GM23338 (cell line): ENCODE results near the gene CATSPER3. TPM values are rescaled to one million over a fixed set of nuclear protein-coding genes. Genes with fewer than 3 reads are reported as not detected.

ENCODE experiments used
- ATAC-seq: fragments of 200-7000 bp; cut with Tn5 transposase; 3 replicates; pipeline ENCODE4 v1.9.1; 2020
- DNase-seq: peaks from one replicate; pipeline ENCODE4 v3.0.0-alpha.2; 2015; ENCODE audit warnings: low spot score
- H2AFZ ChIP-seq: fragments of 200-600 bp; sonication (generic); 2 replicates; pipeline ENCODE4 v1.8.0; 2016; ENCODE audit warnings: antibody characterized with exemption, mild to moderate bottlenecking, moderate library complexity
- H3F3A ChIP-seq: fragments of 200-600 bp; sonication (generic); replicated peaks from 2 replicates; pipeline ENCODE4 v1.8.0; 2017; ENCODE audit warnings: antibody characterized with exemption, mixed run types, low read depth
- H3K27ac ChIP-seq: fragments of 200-600 bp; sonication (generic); 2 replicates; pipeline ENCODE4 v1.6.1; 2016; ENCODE audit warnings: low read depth
- H3K27me3 ChIP-seq: fragments of 200-600 bp; sonication (generic); 2 replicates; pipeline ENCODE4 v1.8.0; 2016; ENCODE audit warnings: mild to moderate bottlenecking, mixed run types, moderate library complexity; ENCODE audit not compliant: insufficient read depth
- H3K36me3 ChIP-seq: fragments of 200-600 bp; sonication (generic); 2 replicates; pipeline ENCODE4 v1.8.0; 2016; ENCODE audit warnings: mild to moderate bottlenecking; ENCODE audit not compliant: insufficient read depth
- H3K4me1 ChIP-seq: fragments of 200-600 bp; sonication (generic); 2 replicates; pipeline ENCODE4 v1.8.0; 2016; ENCODE audit warnings: mild to moderate bottlenecking, moderate library complexity; ENCODE audit not compliant: insufficient read depth
- H3K4me2 ChIP-seq: fragments of 200-600 bp; sonication (generic); 2 replicates; pipeline ENCODE4 v1.7.1; 2017; ENCODE audit warnings: mixed run types
- H3K4me3 ChIP-seq: fragments of 200-600 bp; sonication (generic); 2 replicates; pipeline ENCODE4 v1.6.1; 2016; ENCODE audit warnings: mixed run types
- H3K79me2 ChIP-seq: fragments of 200-600 bp; sonication (generic); replicated peaks from 2 replicates; pipeline ENCODE4 v1.8.0; 2017; ENCODE audit warnings: mild to moderate bottlenecking; ENCODE audit not compliant: insufficient read depth
- H3K9me2 ChIP-seq: fragments of 200-600 bp; sonication (generic); 2 replicates; pipeline ENCODE4 v1.8.0; 2017; ENCODE audit not compliant: insufficient read depth
- H4K20me1 ChIP-seq: fragments of 200-600 bp; sonication (generic); replicated peaks from 2 replicates; pipeline ENCODE4 v1.8.0; 2017; ENCODE audit warnings: mild to moderate bottlenecking; ENCODE audit not compliant: insufficient read depth
- H3K27ac Mint-ChIP-seq: 2 replicates; pipeline ENCODE4 v1.8.0; 2020; ENCODE audit warnings: inconsistent platforms, mild to moderate bottlenecking, moderate library complexity, mixed read lengths
- H3K27me3 Mint-ChIP-seq: 3 replicates; pipeline ENCODE4 v1.8.0; 2022; ENCODE audit warnings: low read depth, mild to moderate bottlenecking, moderate library complexity, mixed read lengths, inconsistent platforms; ENCODE audit not compliant: insufficient read depth, poor library complexity
- H3K36me3 Mint-ChIP-seq: 3 replicates; pipeline ENCODE4 v1.8.0; 2021; ENCODE audit warnings: low read depth, mild to moderate bottlenecking, inconsistent platforms, moderate library complexity, mixed read lengths
- H3K4me1 Mint-ChIP-seq: 3 replicates; pipeline ENCODE4 v1.8.0; 2020; ENCODE audit warnings: mild to moderate bottlenecking, inconsistent platforms, mixed read lengths
- H3K4me3 Mint-ChIP-seq: 3 replicates; pipeline ENCODE4 v1.8.0; 2021; ENCODE audit warnings: moderate library complexity, mild to moderate bottlenecking, inconsistent platforms, mixed read lengths
- H3K9me3 Mint-ChIP-seq: 3 replicates; pipeline ENCODE4 v1.8.0; 2020; ENCODE audit warnings: moderate library complexity, mild to moderate bottlenecking, inconsistent platforms, mixed read lengths
- CREB1 ChIP-seq: fragments of 250-450 bp; sonication (Bioruptor Pico); IDR thresholded peaks from 2 replicates; pipeline ENCODE4 v1.5.0; 2020; ENCODE audit warnings: low read depth, mild to moderate bottlenecking, moderate library complexity
- ETS1 ChIP-seq: IDR thresholded peaks from 2 replicates; pipeline ENCODE4 v1.6.1; 2016; ENCODE audit warnings: antibody characterized with exemption
- EZH2phosphoT487 ChIP-seq: fragments of 200-600 bp; sonication (generic); IDR thresholded peaks from one replicate; pipeline ENCODE4 v1.8.1; 2018; ENCODE audit warnings: antibody characterized with exemption; ENCODE audit not compliant: unreplicated experiment
- JUNB ChIP-seq: IDR thresholded peaks from one replicate; pipeline ENCODE4 v1.6.1; 2016; ENCODE audit warnings: antibody characterized with exemption; ENCODE audit not compliant: unreplicated experiment
- NANOG ChIP-seq: IDR thresholded peaks from 2 replicates; pipeline ENCODE4 v1.6.1; 2016; ENCODE audit warnings: antibody characterized with exemption, borderline replicate concordance
- ZNF462 ChIP-seq: fragments of 250-450 bp; sonication (Bioruptor Pico); IDR thresholded peaks from 2 replicates; pipeline ENCODE4 v1.5.0; 2020; ENCODE audit warnings: mild to moderate bottlenecking, moderate library complexity
- polyA plus RNA-seq: library from polyadenylated mRNA; unstranded; fragments of >200 nt; fragmentation: Nextera tagmentation; extraction: Ambion mirVana; gene quantifications from 2 replicates; pipeline ENCODE4 v1.2.1, GENCODE V29; 2016
- total RNA-seq: library from RNA; depleted of rRNA; stranded (reverse); fragments of >200 nt; shearing (Covaris generic); gene quantifications from 2 replicates; pipeline ENCODE4 v1.2.3, GENCODE V29; 2014

The CATSPER3 gene
- total and polyA plus RNA-seq, 2 experiments from 2014 or later, result 0.19 TPM; not detected in 1

GRCh38 chr5:134932508-134932907 is 35.2 kb upstream of the CATSPER3 start (continued):
- TF ChIP-seq ZNF462 (CRISPR knock-in tag) (no peak), EZH2phosphoT487 (no peak)

- H3K9me2 ChIP-seq, result no peaks in the 10 kb centered on the region
- Mint-ChIP-seq H3K36me3 (peaks cover 12% of the 10 kb centered on the region; the same call in 2 of the 3 replicates), H3K27ac (no peak overlapping the region), H3K4me3 (no peak overlapping the region), H3K27me3 (no peaks in the 10 kb centered on the region), H3K9me3 (no peaks in the 10 kb centered on the region), H3K4me1 (peaks cover 4% of the 10 kb centered on the region; the same call in 2 of the 3 replicates)
- H3K27me3 ChIP-seq, result no peaks in the 10 kb centered on the region
- H3K4me2 ChIP-seq, result no peak overlapping the region
- no peaks in the 10 kb centered on the region for H4K20me1 ChIP-seq
- 0 out of 2 replicates have a peak, but pooled peaks cover 3% of the 10 kb centered on the region for H3K36me3 ChIP-seq
- no peaks in the 10 kb centered on the region for H3F3A ChIP-seq
- ATAC-seq, result no peak
- H3K4me3 ChIP-seq, result no peak overlapping the region
- no peaks in the 10 kb centered on the region for H3K79me2 ChIP-seq
- no peaks in the 10 kb centered on the region for H3K4me1 ChIP-seq
- no peak for DNase-seq
- H2AFZ ChIP-seq, result no peak overlapping the region
- no peak overlapping the region for H3K27ac ChIP-seq
- TF ChIP-seq ZNF462 (CRISPR knock-in tag), result no peak
- TF ChIP-seq NANOG, result no peak
- TF ChIP-seq CREB1, result no peak
- no peak for TF ChIP-seq ETS1
- no peak for TF ChIP-seq JUNB
Observed at GRCh38 chr5:134934202-134934601, 33.5 kb upstream of the CATSPER3 start.
